ENCODE data around the gene DDIT3.

The DDIT3 gene

DNA sequence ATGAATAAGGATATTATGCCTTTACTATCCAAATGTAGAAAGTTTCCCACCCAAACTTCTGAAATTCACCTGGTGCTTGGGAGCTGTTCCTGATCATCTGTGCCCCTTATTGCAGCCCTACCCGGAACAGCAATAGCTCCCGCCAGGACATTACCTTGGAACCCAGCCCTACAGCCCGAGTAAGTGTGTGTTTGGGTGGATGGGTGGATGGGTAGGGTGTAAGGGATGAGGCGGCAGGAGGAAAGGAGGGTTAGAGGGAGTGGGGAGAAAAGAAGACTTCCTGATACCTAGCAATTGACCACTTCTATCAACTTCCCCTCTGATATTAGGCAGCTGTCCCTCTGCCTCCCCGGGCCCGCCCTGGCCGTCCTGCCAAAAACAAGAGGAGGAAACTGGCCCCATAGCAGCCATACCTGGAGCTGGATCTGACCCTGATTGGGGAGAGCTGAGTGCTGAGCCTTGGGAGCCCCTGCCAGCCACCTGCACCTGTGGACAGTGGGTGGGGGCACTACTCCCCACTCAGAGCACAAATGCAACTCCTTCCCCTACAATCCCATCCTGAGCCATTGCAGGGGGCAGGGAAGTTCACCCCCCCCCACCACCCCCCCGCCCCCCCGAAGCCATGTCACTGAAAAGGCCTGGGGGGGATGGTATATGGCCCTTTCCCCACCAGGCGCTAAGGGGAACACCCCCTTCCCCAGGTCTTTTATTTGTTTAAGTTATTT, 8.7 kb upstream of the DDIT3 start:
- Histone ChIP-seq H3K4me3 (ENCODE audit: low read length) (no peak overlapping the region), H3K27me3 (ENCODE audit: control insufficient read depth, insufficient read depth, low read length) (no peaks in the 10 kb centered on the region), H3K4me1 (ENCODE audit: control insufficient read depth, insufficient read depth, low read length) (peaks cover 3% of the 10 kb centered on the region), H3K27ac (ENCODE audit: low read depth, low read length) (no peak overlapping the region), H3K36me3 (ENCODE audit: control insufficient read depth, insufficient read depth, low read length) (peaks cover 51% of the 10 kb centered on the region), H3K9ac (ENCODE audit: low read length) (no peak overlapping the region)

DNA sequence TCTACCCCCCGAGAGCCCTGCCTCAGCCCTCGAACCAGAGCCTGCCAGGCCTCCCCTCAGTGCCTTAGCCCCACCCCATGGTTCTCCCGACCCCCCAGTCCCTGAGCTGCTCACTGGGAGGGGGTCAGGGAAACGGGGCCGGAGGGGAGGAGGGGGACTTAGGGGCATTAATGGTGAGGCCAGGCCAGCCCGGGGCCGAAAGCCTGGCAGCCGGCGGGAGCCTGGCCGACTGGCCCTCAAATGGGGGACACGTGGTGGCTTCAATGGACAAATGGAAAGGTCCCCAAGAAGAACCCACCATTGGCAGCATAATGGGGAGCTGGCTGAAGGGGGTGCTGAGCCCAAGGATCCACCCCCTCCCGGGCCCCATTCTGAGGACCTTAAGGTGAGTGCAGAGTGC, 7.9 kb upstream of the DDIT3 start:
- Histone ChIP-seq H3K27me3 (ENCODE audit: control insufficient read depth, insufficient read depth, low read length) (no peaks in the 10 kb centered on the region), H3K4me1 (ENCODE audit: control insufficient read depth, insufficient read depth, low read length) (peaks cover 10% of the 10 kb centered on the region), H3K9ac (ENCODE audit: low read length) (no peak overlapping the region), H3K4me3 (ENCODE audit: low read length) (no peak overlapping the region), H3K36me3 (ENCODE audit: control insufficient read depth, insufficient read depth, low read length) (peaks cover 46% of the 10 kb centered on the region), H3K27ac (ENCODE audit: low read depth, low read length) (no peak overlapping the region)

DNA sequence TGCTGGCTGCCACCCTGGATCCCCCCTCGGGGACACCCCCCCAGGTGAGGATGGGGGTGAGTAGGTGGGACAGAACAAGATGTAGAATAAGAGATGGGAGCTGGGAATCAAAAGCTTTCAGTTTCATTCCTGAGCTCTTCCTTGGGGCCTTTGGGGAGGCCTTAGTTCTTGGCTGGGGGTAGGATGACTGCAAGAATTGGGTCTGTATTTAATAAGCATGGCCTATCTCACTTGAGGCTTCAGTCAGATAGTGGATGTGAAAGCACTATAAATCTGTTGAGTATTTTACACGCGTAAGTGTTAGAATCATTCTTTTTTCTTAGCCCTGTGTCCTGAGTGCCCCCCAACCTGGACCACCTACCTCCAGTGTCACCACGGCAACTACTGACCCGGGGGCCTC, 6.9 kb upstream of the DDIT3 start:
- H3K4me1 ChIP-seq (ENCODE audit: control insufficient read depth, insufficient read depth, low read length): peaks cover 10% of the 10 kb centered on the region
- peaks cover 36% of the 10 kb centered on the region for H3K36me3 ChIP-seq (ENCODE audit: control insufficient read depth, insufficient read depth, low read length)
- no peak overlapping the region for H3K27ac ChIP-seq (ENCODE audit: low read depth, low read length)
- no peaks in the 10 kb centered on the region for H3K27me3 ChIP-seq (ENCODE audit: control insufficient read depth, insufficient read depth, low read length)
- H3K4me3 ChIP-seq (ENCODE audit: low read length): no peak overlapping the region
- H3K9ac ChIP-seq (ENCODE audit: low read length): no peak overlapping the region

DNA sequence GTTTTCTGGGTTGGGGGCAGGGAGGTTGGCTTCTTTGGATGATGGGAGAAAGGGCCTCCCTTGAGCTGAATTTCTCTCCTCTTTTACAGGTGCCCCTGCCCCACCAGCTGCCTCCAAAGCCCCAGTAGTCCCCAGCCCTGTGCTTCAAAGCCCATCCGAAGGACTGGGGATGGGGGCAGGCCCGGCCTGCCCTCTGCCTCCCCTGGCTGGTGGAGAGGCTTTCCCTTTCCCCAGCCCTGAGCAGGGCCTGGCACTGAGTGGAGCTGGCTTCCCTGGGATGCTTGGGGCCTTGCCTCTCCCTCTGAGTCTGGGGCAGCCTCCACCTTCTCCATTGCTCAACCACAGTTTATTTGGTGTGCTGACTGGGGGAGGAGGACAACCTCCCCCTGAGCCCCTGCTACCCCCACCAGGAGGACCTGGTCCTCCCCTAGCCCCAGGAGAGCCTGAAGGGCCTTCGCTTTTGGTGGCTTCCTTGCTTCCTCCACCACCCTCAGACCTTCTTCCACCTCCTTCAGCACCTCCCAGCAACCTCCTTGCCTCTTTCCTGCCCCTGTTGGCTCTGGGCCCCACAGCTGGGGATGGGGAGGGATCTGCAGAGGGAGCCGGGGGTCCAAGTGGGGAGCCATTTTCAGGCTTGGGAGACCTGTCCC, 6.3 kb upstream of the DDIT3 start:
- no peak overlapping the region for H3K9ac ChIP-seq (ENCODE audit: low read length)
- peaks cover 30% of the 10 kb centered on the region for H3K36me3 ChIP-seq (ENCODE audit: control insufficient read depth, insufficient read depth, low read length)
- H3K27me3 ChIP-seq (ENCODE audit: control insufficient read depth, insufficient read depth, low read length): no peaks in the 10 kb centered on the region
- H3K27ac ChIP-seq (ENCODE audit: low read depth, low read length): no peak overlapping the region
- H3K4me3 ChIP-seq (ENCODE audit: low read length): no peak overlapping the region
- H3K4me1 ChIP-seq (ENCODE audit: control insufficient read depth, insufficient read depth, low read length): peaks cover 16% of the 10 kb centered on the region

DNA sequence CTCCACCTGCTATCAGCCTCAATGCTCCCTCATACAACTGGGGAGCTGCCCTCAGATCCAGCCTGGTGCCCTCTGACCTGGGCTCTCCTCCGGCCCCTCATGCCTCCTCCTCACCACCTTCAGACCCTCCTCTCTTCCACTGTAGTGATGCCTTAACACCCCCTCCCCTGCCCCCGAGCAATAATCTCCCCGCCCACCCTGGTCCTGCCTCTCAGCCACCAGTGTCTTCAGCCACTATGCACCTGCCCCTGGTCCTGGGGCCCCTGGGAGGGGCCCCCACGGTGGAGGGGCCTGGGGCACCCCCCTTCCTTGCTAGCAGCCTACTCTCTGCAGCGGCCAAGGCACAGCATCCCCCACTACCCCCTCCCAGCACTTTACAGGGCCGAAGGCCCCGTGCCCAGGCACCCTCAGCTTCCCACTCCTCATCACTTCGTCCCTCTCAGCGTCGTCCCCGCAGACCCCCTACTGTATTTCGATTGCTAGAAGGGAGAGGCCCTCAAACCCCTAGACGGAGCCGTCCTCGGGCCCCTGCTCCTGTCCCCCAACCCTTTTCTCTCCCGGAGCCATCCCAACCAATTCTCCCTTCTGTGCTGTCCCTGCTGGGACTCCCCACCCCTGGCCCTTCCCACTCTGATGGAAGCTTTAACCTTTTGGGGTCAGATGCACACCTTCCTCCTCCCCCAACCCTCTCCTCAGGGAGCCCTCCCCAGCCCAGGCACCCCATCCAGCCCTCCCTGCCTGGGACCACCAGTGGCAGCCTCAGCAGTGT, 5.5 kb upstream of the DDIT3 start:
- H3K9ac ChIP-seq (ENCODE audit: low read length): no peak overlapping the region
- no peaks in the 10 kb centered on the region for H3K27me3 ChIP-seq (ENCODE audit: control insufficient read depth, insufficient read depth, low read length)
- peaks cover 26% of the 10 kb centered on the region for H3K36me3 ChIP-seq (ENCODE audit: control insufficient read depth, insufficient read depth, low read length)
- H3K27ac ChIP-seq (ENCODE audit: low read depth, low read length): no peak overlapping the region
- peaks cover 24% of the 10 kb centered on the region for H3K4me1 ChIP-seq (ENCODE audit: control insufficient read depth, insufficient read depth, low read length)
- no peak overlapping the region for H3K4me3 ChIP-seq (ENCODE audit: low read length)

DNA sequence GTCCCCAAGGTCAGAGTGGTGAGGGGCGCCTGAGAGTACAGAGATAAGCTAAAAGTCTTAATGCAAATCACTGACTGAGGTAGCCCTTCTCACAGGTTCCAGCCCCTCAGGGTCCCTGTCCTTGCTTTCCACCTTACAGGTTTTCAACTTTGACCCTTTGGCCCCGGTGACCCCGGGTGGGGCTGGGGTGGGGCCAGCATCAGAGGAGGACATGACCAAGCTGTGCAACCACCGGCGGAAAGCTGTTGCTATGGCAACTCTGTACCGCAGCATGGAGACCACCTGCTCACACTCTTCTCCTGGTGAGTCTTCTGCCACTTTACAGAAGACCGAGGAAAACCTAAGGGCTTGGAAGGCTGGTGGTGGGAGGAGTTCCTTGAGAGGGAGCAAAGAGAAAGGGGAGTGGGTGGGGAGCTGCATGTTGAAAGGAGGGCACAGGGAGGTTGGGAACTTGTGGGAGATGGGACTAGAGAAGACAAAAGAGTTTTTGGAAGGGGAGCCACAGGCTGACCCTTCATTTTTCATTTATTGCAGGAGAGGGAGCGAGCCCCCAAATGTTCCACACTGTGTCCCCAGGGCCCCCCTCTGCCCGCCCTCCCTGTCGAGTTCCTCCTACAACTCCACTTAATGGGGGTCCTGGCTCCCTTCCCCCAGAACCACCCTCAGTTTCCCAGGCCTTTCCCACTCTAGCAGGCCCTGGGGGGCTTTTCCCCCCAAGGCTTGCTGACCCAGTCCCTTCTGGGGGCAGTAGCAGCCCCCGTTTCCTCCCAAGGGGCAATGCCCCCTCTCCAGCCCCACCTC, 4.7 kb upstream of the DDIT3 start:
- Histone ChIP-seq H3K27ac (ENCODE audit: low read depth, low read length) (no peak overlapping the region), H3K4me1 (ENCODE audit: control insufficient read depth, insufficient read depth, low read length) (peaks cover 24% of the 10 kb centered on the region), H3K36me3 (ENCODE audit: control insufficient read depth, insufficient read depth, low read length) (peaks cover 19% of the 10 kb centered on the region), H3K4me3 (ENCODE audit: low read length) (no peak overlapping the region), H3K27me3 (ENCODE audit: control insufficient read depth, insufficient read depth, low read length) (no peaks in the 10 kb centered on the region), H3K9ac (ENCODE audit: low read length) (no peak overlapping the region)

DNA sequence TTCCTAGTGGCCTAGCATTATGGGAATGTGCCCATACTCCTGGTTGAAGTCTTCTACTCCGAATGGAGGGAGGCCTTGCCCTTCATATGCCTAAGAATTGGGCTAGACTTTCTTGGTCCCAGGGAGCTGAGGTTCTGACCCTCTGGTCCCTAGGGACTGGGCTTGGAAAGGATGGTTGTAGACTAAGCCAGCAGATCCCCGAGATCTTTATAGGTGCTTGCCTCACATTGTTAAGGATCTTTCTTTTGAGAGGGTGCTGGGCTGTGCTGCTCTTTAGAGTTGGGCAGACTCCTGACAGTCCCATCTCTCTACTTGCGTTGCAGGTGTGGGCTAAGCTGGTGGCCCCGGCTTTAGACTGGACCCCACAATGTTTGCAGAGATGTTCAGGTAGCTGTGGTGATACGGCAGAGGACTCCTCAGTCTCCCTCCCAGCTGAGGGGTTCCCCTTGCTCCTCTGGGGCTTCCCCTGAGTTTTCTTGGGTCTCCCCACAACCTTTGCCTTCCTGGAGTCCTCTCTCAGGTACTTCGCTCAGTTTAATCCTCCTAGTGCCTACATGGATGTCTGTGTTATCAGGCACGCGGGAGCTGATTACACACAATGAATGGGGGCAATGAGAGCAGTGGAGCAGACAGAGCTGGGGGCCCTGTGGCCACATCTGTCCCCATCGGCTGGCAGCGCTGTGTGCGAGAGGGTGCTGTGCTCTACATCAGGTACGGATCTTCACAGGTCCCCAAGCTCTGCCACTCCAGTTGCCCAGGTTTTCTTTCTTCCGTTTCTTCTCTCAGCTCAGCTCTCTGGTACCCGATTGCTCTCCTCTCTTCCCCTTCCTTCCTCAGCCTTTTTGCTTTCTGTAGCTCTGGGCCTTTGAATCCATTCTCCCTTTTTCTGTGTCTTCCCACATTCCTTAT, 3.6 kb upstream of the DDIT3 start:
- H3K4me3 ChIP-seq (ENCODE audit: low read length): peak overlapping the region; percentile 76
- no peaks in the 10 kb centered on the region for H3K27me3 ChIP-seq (ENCODE audit: control insufficient read depth, insufficient read depth, low read length)
- H3K4me1 ChIP-seq (ENCODE audit: control insufficient read depth, insufficient read depth, low read length): peaks cover 30% of the 10 kb centered on the region
- peak overlapping the region; percentile 79 for H3K27ac ChIP-seq (ENCODE audit: low read depth, low read length)
- H3K36me3 ChIP-seq (ENCODE audit: control insufficient read depth, insufficient read depth, low read length): peaks cover 13% of the 10 kb centered on the region
- peak overlapping the region; percentile 22 for H3K9ac ChIP-seq (ENCODE audit: low read length)

DNA sequence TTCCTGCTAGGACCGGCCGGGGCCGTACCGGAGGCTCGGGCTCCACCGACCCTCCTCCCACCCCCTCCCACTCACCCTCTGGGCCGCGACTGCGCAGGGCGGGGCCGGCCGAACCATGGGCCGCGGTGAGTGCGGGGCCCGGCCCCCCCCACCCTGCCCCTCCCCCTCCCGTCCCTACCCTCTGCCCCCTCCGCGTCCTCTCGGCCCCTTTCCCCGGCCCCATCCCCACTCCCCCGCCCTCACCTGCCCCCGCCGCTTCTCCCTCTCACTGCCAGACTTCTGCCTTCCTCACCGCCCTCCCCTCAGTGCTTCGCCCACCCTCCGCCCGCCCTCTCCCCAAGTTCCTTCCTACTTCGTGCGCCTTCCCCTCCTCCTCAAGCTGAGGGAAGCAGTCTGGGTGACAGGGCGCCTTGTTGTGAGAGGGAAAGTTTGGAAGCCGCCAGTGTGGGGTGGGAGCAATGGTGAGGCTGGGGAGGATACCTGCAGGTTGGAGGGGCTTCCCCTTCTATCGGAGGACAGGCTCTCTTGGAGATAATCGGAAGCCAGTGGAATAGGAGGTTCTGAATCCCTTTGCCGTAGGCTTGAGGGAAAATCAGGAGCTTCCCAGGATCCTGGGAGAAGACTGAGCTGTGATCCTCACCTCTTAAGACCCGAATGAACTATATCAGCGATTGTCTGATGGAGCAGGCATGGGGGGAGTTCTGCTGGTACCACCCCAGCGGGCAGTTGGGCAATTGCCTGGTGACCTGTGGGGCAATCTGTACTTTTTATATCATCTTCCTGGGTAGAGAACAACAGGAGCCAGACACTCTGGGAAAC, 2.8 kb upstream of the DDIT3 start:
- peak overlapping the region; percentile 76 for H3K4me3 ChIP-seq (ENCODE audit: low read length)
- H3K4me1 ChIP-seq (ENCODE audit: control insufficient read depth, insufficient read depth, low read length): peaks cover 37% of the 10 kb centered on the region

DNA sequence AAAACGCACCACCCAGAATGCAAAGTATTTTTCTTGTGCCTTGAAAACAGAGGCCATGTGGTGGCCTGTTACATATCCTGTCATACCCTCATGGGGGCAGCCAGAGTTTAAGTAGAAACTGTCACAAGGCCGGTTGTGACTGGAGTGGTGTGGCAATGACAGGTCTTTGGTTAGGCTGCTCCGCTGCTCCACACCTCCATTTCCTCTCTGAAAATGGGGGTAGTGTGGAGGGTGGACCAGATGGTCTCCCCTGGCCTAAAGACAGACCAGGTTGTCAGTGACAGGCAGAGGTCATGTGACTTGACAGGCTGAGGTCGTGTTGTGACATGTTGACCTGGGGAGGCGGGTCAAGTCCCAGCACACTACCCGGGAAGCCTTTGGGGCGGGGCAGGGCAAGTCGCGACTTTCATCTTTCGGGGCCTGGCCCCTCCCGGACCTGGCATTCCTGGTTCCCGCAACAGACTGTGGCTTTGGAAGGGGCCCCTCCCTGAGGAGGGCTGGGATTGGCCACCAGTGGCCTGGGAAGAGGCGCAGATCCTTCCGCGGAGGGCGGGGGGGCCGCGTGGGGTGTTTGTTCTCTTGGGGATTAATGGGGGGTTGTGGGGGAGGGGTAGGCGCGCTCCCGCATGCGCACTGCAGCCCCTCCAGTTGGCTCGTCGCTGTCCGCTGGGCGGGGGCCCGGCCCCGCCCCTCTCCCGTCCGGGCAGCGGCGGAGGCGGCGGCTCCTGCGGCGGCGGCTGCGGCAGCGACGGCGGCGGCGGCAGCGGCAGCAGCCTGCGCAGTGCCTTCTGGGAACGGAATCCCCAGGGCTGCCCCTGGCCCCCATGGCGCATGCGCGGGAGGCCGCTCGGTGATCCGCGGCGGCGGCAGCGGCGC, 1.9 kb upstream of the DDIT3 start, which contains the start of gene MBD6:
Gene MBD6, plus strand, starts transcription at position 814 of the 876 bp plus-strand sequence. CDS start 1,480 bp downstream, outside the sequence.
- Histone ChIP-seq H3K27ac (ENCODE audit: low read depth, low read length) (peak within 1 kb of the TSS; percentile 99), H3K9ac (ENCODE audit: low read length) (peak within 1 kb of the TSS; percentile 82), H3K4me1 (ENCODE audit: control insufficient read depth, insufficient read depth, low read length) (peaks cover 42% of the 10 kb centered on the region), H3K36me3 (ENCODE audit: control insufficient read depth, insufficient read depth, low read length) (peaks cover 11% of the 10 kb centered on the region), H3K27me3 (ENCODE audit: control insufficient read depth, insufficient read depth, low read length) (no peaks in the 10 kb centered on the region), H3K4me3 (ENCODE audit: low read length) (peak within 1 kb of the TSS; percentile 76)

More for the DNA sequence above, 2.8 kb upstream of the DDIT3 start:
- Histone ChIP-seq H3K36me3 (ENCODE audit: control insufficient read depth, insufficient read depth, low read length) (peaks cover 10% of the 10 kb centered on the region), H3K9ac (ENCODE audit: low read length) (peak overlapping the region; percentile 63), H3K27me3 (ENCODE audit: control insufficient read depth, insufficient read depth, low read length) (no peaks in the 10 kb centered on the region), H3K27ac (ENCODE audit: low read depth, low read length) (peak overlapping the region; percentile 79)

DNA sequence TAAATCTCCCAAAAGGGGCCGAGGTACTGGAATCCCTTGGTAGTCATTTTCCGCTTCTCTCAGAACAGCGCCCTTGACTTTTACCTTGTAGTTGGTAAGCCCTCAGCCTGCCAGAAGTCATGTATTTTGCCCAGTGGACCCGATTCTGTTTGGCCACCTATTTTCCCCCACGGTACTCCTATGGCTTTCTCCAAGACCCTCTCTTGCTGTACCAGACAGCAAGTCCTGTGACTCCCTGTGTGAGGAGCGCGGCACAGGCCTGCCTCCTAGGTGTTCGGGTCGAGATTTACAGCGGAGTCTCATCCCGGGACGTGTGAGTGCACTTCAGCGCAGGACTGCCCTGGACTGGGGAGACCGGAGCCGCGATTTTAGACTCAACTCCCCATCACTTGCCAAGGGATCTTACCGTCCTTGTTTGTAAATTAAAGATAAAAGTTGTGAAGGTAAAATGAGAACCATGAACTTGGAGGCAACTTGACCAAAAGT, 1.3 kb upstream of the DDIT3 start:
- Histone ChIP-seq H3K27ac (ENCODE audit: low read depth, low read length) (peak overlapping the region; percentile 99), H3K4me3 (ENCODE audit: low read length) (peak overlapping the region; percentile 63), H3K36me3 (ENCODE audit: control insufficient read depth, insufficient read depth, low read length) (peaks cover 13% of the 10 kb centered on the region), H3K27me3 (ENCODE audit: control insufficient read depth, insufficient read depth, low read length) (no peaks in the 10 kb centered on the region), H3K4me1 (ENCODE audit: control insufficient read depth, insufficient read depth, low read length) (peaks cover 45% of the 10 kb centered on the region), H3K9ac (ENCODE audit: low read length) (peak overlapping the region; percentile 82)

Data from rectal smooth muscle tissue (tissue), 1 donor.